Stimulated activated CD8-positive, alpha-beta memory T cell treated with anti-CD3 and anti-CD28 coated beads, Interleukin-2, amount 100 ng/mL, for 1 hour (primary cell): ENCODE results near the gene CKAP5.
A peak's percentile ranks its signal among the peaks of the same experiment; 100 is the strongest.

Experiments used
- DNase-seq, 2 donors: peaks; one replicate each; pipeline ENCODE4 v3.0.0-alpha.2; 2020; ENCODE audit warnings: low read depth in 2 of 2

CKAP5 gene

GRCh38 chr11:46845740-46846509 lies at the start of gene CKAP5:
CKAP5 (minus strand) TSS chr11:46846280; CDS start chr11:46821231, 25,049 bp downstream.
- peak; percentile 69 to 74 for DNase-seq

GRCh38 chr11:46895821-46896220 lies 49.7 kb upstream of the CKAP5 start:
- no peak for DNase-seq

- DNase-seq: no peak
These were observed 48.9 kb upstream of the CKAP5 start for GRCh38 chr11:46894961-46895360.

- no peak for DNase-seq
These were observed 48.4 kb upstream of the CKAP5 start for GRCh38 chr11:46894506-46894905.

- DNase-seq: no peak
These were observed 46.8 kb upstream of the CKAP5 start for GRCh38 chr11:46892838-46893237.

- no peak for DNase-seq
These were observed 46.0 kb upstream of the CKAP5 start for GRCh38 chr11:46892109-46892508.

- DNase-seq: no peak
These were observed 44.6 kb upstream of the CKAP5 start for GRCh38 chr11:46890665-46891064.

- peak; percentile 47 to 51 for DNase-seq
These were observed 43.8 kb upstream of the CKAP5 start for GRCh38 chr11:46889689-46890475.

GRCh38 chr11:46889251-46889650 lies 43.2 kb upstream of the CKAP5 start:
- DNase-seq: no peak

GRCh38 chr11:46888636-46889035 lies 42.6 kb upstream of the CKAP5 start:
- DNase-seq: no peak

- no peak for DNase-seq
These were observed 40.1 kb upstream of the CKAP5 start for GRCh38 chr11:46886211-46886610.

- no peak for DNase-seq
These were observed 33.0 kb upstream of the CKAP5 start for GRCh38 chr11:46879056-46879585.

- DNase-seq: no peak
These were observed 31.5 kb upstream of the CKAP5 start for GRCh38 chr11:46877580-46877979.

GRCh38 chr11:46876471-46876870 lies 30.4 kb upstream of the CKAP5 start:
- no peak for DNase-seq

- no peak for DNase-seq
These were observed 28.5 kb upstream of the CKAP5 start for GRCh38 chr11:46874586-46874985.

GRCh38 chr11:46868912-46869311 lies 22.8 kb upstream of the CKAP5 start:
- no peak for DNase-seq

- DNase-seq: no peak
These were observed 19.3 kb upstream of the CKAP5 start for GRCh38 chr11:46865340-46865739.

GRCh38 chr11:46860218-46860617 lies 14.1 kb upstream of the CKAP5 start:
- no peak for DNase-seq

GRCh38 chr11:46858920-46859546 lies 13.0 kb upstream of the CKAP5 start:
- no peak for DNase-seq

GRCh38 chr11:46857666-46858065 lies 11.6 kb upstream of the CKAP5 start:
- DNase-seq: no peak

- no peak for DNase-seq
These were observed 10.7 kb upstream of the CKAP5 start for GRCh38 chr11:46856605-46857343.

GRCh38 chr11:46855863-46856262 lies 9.8 kb upstream of the CKAP5 start:
- no peak for DNase-seq
